ENCODE data around the gene MDN1.

DNA sequence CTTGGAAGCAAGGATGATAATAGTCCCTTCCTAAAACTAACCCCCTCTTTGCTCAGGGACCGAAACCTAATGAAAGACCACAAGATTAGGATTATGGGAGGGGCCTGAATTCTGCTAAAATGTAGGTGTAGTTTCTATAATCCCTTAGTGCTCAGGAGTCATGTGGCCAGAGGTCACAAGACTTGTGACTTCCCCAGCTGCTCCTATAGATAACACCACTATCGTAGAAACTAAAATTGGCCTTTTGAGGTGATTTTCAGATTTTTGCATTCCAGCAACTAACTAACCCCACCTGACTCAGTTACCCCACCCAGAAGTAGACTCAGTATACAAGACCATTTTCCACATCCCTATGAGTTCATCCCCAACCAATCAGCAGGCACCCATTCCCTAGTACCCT, 42.1 kb downstream of the MDN1 start:
- TF ChIP-seq, protein P1, sequence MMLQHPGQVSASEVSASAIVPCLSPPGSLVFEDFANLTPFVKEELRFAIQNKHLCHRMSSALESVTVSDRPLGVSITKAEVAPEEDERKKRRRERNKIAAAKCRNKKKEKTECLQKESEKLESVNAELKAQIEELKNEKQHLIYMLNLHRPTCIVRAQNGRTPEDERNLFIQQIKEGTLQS (IDR thresholded peaks at IDR 0.05; ENCODE audit: insufficient read depth, low read depth, low read length): no peak
- TF ChIP-seq KDM1A (IDR thresholded peaks at IDR 0.05; ENCODE audit: borderline replicate concordance, low read length) (no peak), EZH2 (IDR thresholded peaks at IDR 0.05; ENCODE audit: low read depth, low read length, severe bottlenecking) (no peak), ZNF274 (IDR thresholded peaks at IDR 0.05; ENCODE audit: borderline replicate concordance, extremely low read depth, low read length) (no peak), POLR2A (IDR thresholded peaks at IDR 0.05; ENCODE audit: control extremely low read depth in 1 of 2, low read depth in 2 of 2, low read length in 2 of 2) (no peak), RFX5 (IDR thresholded peaks at IDR 0.05; ENCODE audit: borderline replicate concordance, low read depth, low read length) (no peak), YY1 (IDR thresholded peaks at IDR 0.05; ENCODE audit: low read depth, low read length) (no peak), POLR2AphosphoS5 (IDR thresholded peaks at IDR 0.05; ENCODE audit: low read depth, low read length) (no peak)
- TF ChIP-seq, protein P2, sequence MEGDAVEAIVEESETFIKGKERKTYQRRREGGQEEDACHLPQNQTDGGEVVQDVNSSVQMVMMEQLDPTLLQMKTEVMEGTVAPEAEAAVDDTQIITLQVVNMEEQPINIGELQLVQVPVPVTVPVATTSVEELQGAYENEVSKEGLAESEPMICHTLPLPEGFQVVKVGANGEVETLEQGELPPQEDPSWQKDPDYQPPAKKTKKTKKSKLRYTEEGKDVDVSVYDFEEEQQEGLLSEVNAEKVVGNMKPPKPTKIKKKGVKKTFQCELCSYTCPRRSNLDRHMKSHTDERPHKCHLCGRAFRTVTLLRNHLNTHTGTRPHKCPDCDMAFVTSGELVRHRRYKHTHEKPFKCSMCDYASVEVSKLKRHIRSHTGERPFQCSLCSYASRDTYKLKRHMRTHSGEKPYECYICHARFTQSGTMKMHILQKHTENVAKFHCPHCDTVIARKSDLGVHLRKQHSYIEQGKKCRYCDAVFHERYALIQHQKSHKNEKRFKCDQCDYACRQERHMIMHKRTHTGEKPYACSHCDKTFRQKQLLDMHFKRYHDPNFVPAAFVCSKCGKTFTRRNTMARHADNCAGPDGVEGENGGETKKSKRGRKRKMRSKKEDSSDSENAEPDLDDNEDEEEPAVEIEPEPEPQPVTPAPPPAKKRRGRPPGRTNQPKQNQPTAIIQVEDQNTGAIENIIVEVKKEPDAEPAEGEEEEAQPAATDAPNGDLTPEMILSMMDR (IDR thresholded peaks at IDR 0.05; ENCODE audit: control extremely low read depth in 1 of 3, insufficient read depth in 1 of 3, low read depth in 1 of 3, low read length in 3 of 3): no peak
- TF ChIP-seq, protein P3, sequence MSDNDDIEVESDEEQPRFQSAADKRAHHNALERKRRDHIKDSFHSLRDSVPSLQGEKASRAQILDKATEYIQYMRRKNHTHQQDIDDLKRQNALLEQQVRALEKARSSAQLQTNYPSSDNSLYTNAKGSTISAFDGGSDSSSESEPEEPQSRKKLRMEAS (IDR thresholded peaks at IDR 0.05): no peak
